ENCODE results near the gene PAK6.

PAK6 gene

DNA sequence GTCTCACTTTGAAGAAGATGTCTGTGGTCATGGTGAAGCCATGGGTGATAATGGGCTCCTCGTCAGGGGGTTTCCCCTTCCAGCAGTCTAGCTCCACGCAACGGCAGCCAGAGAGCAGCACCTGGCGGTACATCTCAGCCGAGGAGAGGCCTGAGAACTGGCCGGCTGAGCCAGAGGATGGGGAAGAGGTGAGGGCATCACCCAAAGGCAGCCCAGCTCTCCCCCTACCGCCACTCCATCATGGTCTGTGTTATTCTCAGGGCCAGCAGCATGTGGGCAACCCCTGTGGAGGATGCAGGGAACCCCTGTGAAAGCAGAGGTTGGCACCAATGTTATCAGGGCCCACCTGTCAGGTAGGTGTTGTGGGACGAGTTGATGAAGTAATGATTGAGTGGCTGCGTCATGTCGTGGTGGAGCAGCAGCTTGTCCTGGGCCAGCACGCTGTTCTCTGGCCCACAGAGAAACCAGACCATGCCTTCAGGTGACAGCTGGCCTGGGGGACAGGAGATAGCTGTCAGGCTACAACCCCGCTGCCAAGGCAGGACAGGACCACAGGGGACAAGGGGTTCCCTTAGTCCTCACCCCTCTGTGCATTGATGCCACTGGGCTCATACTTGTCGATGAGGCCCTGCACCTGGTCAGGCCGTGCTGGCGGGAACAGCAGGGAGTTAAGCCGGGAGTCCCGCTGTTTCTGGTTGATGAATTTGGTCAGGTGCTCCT lies 59.5 kb downstream of the PAK6 start:
- Histone ChIP-seq H3K36me3 (no peaks in the 10 kb centered on the region), H3K4me1 (peaks cover 14% of the 10 kb centered on the region), H3K4me3 (ENCODE audit: low read depth, low read length) (no peak overlapping the region), H3K9me3 (no peaks in the 10 kb centered on the region), H3K27me3 (no peaks in the 10 kb centered on the region)
- DNase-seq: no peak
- TF ChIP-seq, protein P1, sequence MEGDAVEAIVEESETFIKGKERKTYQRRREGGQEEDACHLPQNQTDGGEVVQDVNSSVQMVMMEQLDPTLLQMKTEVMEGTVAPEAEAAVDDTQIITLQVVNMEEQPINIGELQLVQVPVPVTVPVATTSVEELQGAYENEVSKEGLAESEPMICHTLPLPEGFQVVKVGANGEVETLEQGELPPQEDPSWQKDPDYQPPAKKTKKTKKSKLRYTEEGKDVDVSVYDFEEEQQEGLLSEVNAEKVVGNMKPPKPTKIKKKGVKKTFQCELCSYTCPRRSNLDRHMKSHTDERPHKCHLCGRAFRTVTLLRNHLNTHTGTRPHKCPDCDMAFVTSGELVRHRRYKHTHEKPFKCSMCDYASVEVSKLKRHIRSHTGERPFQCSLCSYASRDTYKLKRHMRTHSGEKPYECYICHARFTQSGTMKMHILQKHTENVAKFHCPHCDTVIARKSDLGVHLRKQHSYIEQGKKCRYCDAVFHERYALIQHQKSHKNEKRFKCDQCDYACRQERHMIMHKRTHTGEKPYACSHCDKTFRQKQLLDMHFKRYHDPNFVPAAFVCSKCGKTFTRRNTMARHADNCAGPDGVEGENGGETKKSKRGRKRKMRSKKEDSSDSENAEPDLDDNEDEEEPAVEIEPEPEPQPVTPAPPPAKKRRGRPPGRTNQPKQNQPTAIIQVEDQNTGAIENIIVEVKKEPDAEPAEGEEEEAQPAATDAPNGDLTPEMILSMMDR (IDR thresholded peaks at IDR 0.05; ENCODE audit: low read depth, low read length): no peak

GRCh38 chr15:40300367-40300766 lies 61.5 kb downstream of the PAK6 start:
- Histone ChIP-seq H3K27me3 (no peaks in the 10 kb centered on the region), H3K36me3 (no peaks in the 10 kb centered on the region), H3K4me3 (ENCODE audit: low read depth, low read length) (no peak overlapping the region), H3K4me1 (peaks cover 14% of the 10 kb centered on the region), H3K9me3 (no peaks in the 10 kb centered on the region)
- TF ChIP-seq, protein P1 (IDR thresholded peaks at IDR 0.05; ENCODE audit: low read depth, low read length): no peak
- DNase-seq: no peak

DNA sequence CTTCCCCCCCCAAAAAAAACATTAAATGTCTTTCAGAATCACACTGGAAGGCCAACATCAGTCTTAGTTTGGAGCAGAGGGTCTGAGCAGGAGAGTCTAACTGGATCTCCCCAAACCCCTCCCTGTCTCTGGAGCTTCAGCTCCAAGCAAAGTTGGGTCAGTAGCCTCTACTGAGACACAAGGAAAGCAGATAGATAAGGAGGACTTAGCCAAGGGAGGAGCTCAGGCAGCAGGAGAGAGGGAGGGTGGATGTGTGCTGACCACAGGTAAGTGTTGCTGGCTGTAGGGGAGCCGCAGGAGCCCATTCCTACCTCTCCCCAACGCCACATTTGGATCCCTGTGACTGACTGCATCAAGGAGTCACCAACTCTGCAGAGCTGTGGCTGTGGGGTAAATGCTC lies 61.9 kb downstream of the PAK6 start:
- Histone ChIP-seq H3K4me1 (peaks cover 14% of the 10 kb centered on the region), H3K4me3 (ENCODE audit: low read depth, low read length) (no peak overlapping the region), H3K27me3 (no peaks in the 10 kb centered on the region), H3K36me3 (no peaks in the 10 kb centered on the region), H3K9me3 (no peaks in the 10 kb centered on the region)
- DNase-seq: no peak
- TF ChIP-seq, protein P1 (IDR thresholded peaks at IDR 0.05; ENCODE audit: low read depth, low read length): no peak

DNA sequence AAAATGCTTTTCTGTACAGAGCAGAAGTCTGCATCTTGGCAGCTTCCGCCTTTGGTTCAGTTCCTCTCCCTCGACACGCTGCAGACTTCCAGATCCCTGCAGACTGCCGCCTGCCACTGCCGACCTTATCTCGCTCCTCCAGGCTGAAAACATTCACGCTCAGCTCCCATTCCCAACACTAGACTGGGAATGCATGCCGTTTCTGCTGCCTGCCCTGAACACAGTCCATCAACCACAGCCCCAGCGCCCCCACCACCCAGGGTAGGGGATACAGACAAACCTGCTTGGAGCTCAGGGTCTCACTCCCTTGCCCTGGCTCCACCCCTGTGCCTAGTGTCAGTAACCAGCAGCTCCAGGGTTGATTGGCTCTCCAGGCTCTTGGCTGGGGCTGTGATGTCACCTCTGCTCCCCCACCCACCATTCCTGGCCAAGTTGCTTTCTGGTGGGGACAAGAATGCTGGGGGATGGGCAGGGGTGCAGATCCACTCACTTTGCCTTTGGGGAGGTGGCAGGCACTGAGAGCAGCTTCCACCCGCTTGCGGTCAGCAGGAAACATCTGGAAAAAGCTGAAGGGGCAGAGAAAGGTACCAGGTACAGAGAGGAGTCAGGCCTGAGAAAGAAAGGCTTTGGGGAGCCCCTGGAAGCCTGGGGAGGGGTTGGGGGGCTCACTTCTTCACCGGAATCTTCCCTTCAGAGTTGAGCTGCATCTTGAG lies 62.8 kb downstream of the PAK6 start:
- TF ChIP-seq, protein P1 (IDR thresholded peaks at IDR 0.05; ENCODE audit: low read depth, low read length): no peak
- Histone ChIP-seq H3K36me3 (no peaks in the 10 kb centered on the region), H3K27me3 (no peaks in the 10 kb centered on the region), H3K4me3 (ENCODE audit: low read depth, low read length) (peak overlapping the region; percentile 2), H3K9me3 (no peaks in the 10 kb centered on the region), H3K4me1 (peaks cover 14% of the 10 kb centered on the region)
- peak; percentile 78 for DNase-seq

GRCh38 chr15:40302288-40302886 lies 63.5 kb downstream of the PAK6 start:
- H3K36me3 ChIP-seq: no peaks in the 10 kb centered on the region
- no peak for DNase-seq
- no peaks in the 10 kb centered on the region for H3K9me3 ChIP-seq
- peaks cover 14% of the 10 kb centered on the region for H3K4me1 ChIP-seq
- no peak overlapping the region for H3K4me3 ChIP-seq (ENCODE audit: low read depth, low read length)
- TF ChIP-seq, protein P1 (IDR thresholded peaks at IDR 0.05; ENCODE audit: low read depth, low read length): no peak
- no peaks in the 10 kb centered on the region for H3K27me3 ChIP-seq

GRCh38 chr15:40302981-40303380 lies 64.1 kb downstream of the PAK6 start:
- TF ChIP-seq, protein P1 (IDR thresholded peaks at IDR 0.05; ENCODE audit: low read depth, low read length): no peak
- Histone ChIP-seq H3K36me3 (no peaks in the 10 kb centered on the region), H3K4me3 (ENCODE audit: low read depth, low read length) (no peak overlapping the region), H3K27me3 (no peaks in the 10 kb centered on the region), H3K9me3 (no peaks in the 10 kb centered on the region), H3K4me1 (peaks cover 14% of the 10 kb centered on the region)
- no peak for DNase-seq
